Stomach (tissue), 9 donors: ENCODE data around the gene NDUFAF2. TPM values are rescaled to one million over a fixed set of nuclear protein-coding genes. Genes with fewer than 3 reads are reported as not detected.
"Not testable (repeated sequence)": the region's sequence is repeated elsewhere in the genome, so short reads cannot be mapped to it uniquely, and the experiment has no call there.

Source experiments
- DNase-seq, 2 donors: peaks; one replicate each; pipeline versions ENCODE4 v3.0.0 to v3.0.0-alpha.2; 2013 to 2019
- H3K27ac ChIP-seq, 5 donors: fragments of 200-600 bp in 4 of 5; sonication (generic) in 4 of 5; one replicate each; pipeline ENCODE4 v1.5.1; 2013 to 2019; ENCODE audit warnings: mild to moderate bottlenecking in 1 of 5, moderate library complexity in 1 of 5
- H3K27me3 ChIP-seq, 3 donors: fragments of 200-600 bp; sonication (generic); one replicate each; pipeline ENCODE4 v1.5.1; 2017 to 2019; ENCODE audit warnings: mixed run types in 1 of 3
- H3K36me3 ChIP-seq, 4 donors: fragments of 200-600 bp; sonication (generic); 1 replicate in 3 of 4; 2 replicates in 1 of 4; pipeline ENCODE4 v1.5.1; 2016 to 2019
- H3K4me1 ChIP-seq, 4 donors: fragments of 200-600 bp; sonication (generic); one replicate each; pipeline ENCODE4 v1.5.1; 2016 to 2019
- H3K4me3 ChIP-seq, 4 donors: fragments of 200-600 bp; sonication (generic) in 3 of 4; one replicate each; pipeline ENCODE4 v1.5.1; 2016 to 2019; ENCODE audit warnings: mild to moderate bottlenecking in 1 of 4
- H3K9me3 ChIP-seq, 4 donors: fragments of 200-600 bp; sonication (generic); one replicate each; pipeline ENCODE4 v1.5.1; 2016 to 2019
- EP300 ChIP-seq: sonication (generic); formaldehyde crosslinking; IDR thresholded peaks from one replicate; pipeline ENCODE4 v1.6.1; 2017; ENCODE audit warnings: antibody characterized with exemption
- POLR2A ChIP-seq, 4 donors: fragments of 450-650 bp; IDR thresholded peaks; one replicate each; pipeline ENCODE4 v1.6.1; 2016; ENCODE audit warnings: antibody characterized with exemption in 4 of 4, control low read depth in 2 of 4, mild to moderate bottlenecking in 1 of 4, moderate library complexity in 1 of 4
- POLR2AphosphoS5 ChIP-seq, 3 donors: sonication (generic); formaldehyde crosslinking; IDR thresholded peaks; one replicate each; pipeline ENCODE4 v1.6.1; 2016; ENCODE audit warnings: antibody characterized with exemption in 3 of 3
- WGBS, 5 donors: extraction: QIAGEN DNeasy Blood & Tissue Kit in 3 of 5; methylation state at CpG; one replicate each; pipeline versions ENCODE4 v1.1.5 to v1.1.7; 2013 to 2018; 5-methylcytosine and 5-hydroxymethylcytosine counted together
- intact Hi-C: fragments of 100-400 bp; cut with DNase I; formaldehyde crosslinking; loops from one replicate; pipeline ENCODE4 v1.15.1; 2023; ENCODE audit warnings: low total_unique reads
- polyA plus RNA-seq, 3 donors: library from polyadenylated mRNA; stranded (reverse); fragments of 200-250 nt; gene quantifications; one replicate each; pipeline ENCODE4 v1.2.3, GENCODE V29; 2013
- total RNA-seq, 5 donors: library from RNA; depleted of rRNA; stranded (reverse); fragments of >200 nt; gene quantifications; one replicate each; pipeline versions ENCODE4 v1.1.0 to v1.2.3, GENCODE V29; 2014 to 2016
- TF ChIP-seq, protein P1 (sequence below), 7 experiments: fragments of 450-650 bp in 4 of 7; fragments of 200-600 bp in 3 of 7; sonication (generic) in 3 of 7; IDR thresholded peaks; one replicate each; pipeline ENCODE4 v1.5.1; 2016 to 2019; ENCODE audit warnings: antibody characterized with exemption in 7 of 7, control low read depth in 2 of 7, mild to moderate bottlenecking in 1 of 7
- donor health status: healthy with polysubstance abuse.
- donor health status: Bipolar disorder and iron deficiency.
- donor health status: healthy.

NDUFAF2 gene
- total and polyA plus RNA-seq, 8 donors: 3.5 to 61.9 (median 29.3) TPM

DNA sequence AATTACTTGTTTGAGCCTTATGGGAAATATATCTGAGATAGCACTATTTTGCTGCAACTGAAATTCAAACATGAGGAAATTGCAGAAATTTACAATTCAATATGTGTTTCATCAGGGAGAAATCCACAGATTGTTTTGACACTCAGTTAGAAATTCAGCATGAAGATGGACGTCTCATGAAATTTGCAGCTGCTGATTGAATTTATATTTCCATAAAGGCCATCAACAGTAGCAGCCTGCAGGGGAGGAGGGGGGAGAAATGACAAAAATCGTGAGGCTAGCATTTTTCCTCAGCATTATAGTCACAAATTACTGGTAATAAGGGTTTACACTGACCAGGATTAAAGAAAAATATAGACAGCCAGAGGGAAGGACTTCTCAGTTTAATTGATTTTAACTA lies 81.0 kb downstream of the NDUFAF2 start:
- Histone ChIP-seq H3K27me3 (no peaks in the 10 kb centered on the region), H3K4me1 (peaks cover 5 to 24% (median 13%) of the 10 kb centered on the region in 4 donors), H3K36me3 (no peaks in the 10 kb centered on the region), H3K27ac (no peak overlapping the region), H3K9me3 (no peaks in the 10 kb centered on the region), H3K4me3 (no peak overlapping the region)
- 46 to 61% (median 51%) methylated on average over 2 of the region's 2 CpGs for WGBS, 5 donors
- intact Hi-C loops: no loop called here
- TF ChIP-seq POLR2AphosphoS5 (IDR thresholded peaks at IDR 0.05) (no peak), POLR2A (IDR thresholded peaks at IDR 0.05) (no peak), EP300 (no peak)
- TF ChIP-seq, protein P1, sequence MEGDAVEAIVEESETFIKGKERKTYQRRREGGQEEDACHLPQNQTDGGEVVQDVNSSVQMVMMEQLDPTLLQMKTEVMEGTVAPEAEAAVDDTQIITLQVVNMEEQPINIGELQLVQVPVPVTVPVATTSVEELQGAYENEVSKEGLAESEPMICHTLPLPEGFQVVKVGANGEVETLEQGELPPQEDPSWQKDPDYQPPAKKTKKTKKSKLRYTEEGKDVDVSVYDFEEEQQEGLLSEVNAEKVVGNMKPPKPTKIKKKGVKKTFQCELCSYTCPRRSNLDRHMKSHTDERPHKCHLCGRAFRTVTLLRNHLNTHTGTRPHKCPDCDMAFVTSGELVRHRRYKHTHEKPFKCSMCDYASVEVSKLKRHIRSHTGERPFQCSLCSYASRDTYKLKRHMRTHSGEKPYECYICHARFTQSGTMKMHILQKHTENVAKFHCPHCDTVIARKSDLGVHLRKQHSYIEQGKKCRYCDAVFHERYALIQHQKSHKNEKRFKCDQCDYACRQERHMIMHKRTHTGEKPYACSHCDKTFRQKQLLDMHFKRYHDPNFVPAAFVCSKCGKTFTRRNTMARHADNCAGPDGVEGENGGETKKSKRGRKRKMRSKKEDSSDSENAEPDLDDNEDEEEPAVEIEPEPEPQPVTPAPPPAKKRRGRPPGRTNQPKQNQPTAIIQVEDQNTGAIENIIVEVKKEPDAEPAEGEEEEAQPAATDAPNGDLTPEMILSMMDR (IDR thresholded peaks at IDR 0.05): no peak
- no peak for DNase-seq

DNA sequence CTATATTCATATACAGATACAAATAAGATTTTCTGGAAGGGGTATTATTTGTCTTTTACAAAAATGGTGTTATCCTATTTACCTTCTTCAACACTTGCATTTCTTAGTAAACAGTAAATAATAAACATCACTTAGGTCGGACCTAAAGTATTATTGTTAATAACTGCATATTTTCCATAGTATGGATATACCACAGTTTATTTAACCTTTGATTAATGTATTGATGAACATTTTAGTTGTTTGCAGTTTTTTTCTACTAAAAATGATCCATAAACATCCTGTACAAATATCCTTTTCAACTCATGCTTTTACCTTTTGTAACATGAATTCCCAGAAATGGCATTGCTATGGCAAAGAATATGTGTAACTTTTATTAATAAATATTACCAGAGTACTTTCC lies 83.4 kb downstream of the NDUFAF2 start:
- intact Hi-C loops: no loop called here
- H3K4me1 ChIP-seq: peaks cover 5 to 24% (median 13%) of the 10 kb centered on the region in 4 donors
- WGBS, 5 donors: 79 to 91% (median 86%) methylated on average over 1 of the region's 1 CpG
- H3K4me3 ChIP-seq: no peak overlapping the region
- TF ChIP-seq EP300: no peak
- TF ChIP-seq POLR2A (IDR thresholded peaks at IDR 0.05): no peak
- TF ChIP-seq POLR2AphosphoS5 (IDR thresholded peaks at IDR 0.05): no peak
- TF ChIP-seq, protein P1 (IDR thresholded peaks at IDR 0.05): no peak
- no peak for DNase-seq
- no peaks in the 10 kb centered on the region for H3K9me3 ChIP-seq
- H3K27ac ChIP-seq: no peak overlapping the region
- no peaks in the 10 kb centered on the region for H3K27me3 ChIP-seq
- H3K36me3 ChIP-seq: no peaks in the 10 kb centered on the region

DNA sequence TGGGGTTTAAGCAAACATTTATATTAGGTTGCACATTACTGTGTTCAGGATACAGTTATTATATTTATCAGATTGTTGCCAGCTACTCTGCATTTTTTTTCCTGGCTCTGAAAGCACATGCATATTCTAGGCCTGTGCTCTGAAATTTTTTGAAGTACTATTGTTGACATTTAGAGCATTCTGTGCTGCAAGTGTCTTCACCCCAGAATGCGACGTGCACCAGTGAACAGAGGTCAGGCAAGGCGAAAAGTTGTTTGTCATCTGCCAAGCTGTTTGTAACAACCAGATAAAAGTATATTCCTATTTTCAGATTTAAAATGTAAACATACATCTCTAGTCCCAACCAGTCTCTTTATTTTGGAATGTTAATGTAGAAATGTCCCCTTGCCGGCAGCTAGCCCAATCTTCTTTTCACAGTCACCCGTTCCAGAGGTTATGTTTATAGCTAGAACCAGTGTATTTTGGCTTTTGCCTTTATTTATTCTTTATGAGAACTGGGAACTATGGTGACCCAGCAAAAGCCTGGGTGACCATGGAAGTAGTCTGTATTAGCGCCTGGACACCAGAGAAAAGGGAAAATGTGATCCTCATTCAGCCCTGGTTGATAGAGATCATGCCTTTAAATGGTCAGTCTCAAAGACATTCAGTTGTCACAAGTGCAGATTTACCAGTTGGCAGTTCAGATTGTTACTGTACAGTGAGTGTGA lies 84.6 kb downstream of the NDUFAF2 start:
- WGBS, 5 donors: 52 to 72% (median 60%) methylated on average over 6 of the region's 6 CpGs
- Histone ChIP-seq H3K27me3 (no peaks in the 10 kb centered on the region), H3K4me3 (no peak overlapping the region), H3K4me1 (peaks cover 5 to 24% (median 13%) of the 10 kb centered on the region in 4 donors), H3K36me3 (no peaks in the 10 kb centered on the region), H3K27ac (no peak overlapping the region), H3K9me3 (no peaks in the 10 kb centered on the region)
- no peak for DNase-seq
- intact Hi-C loops: no loop called here
- TF ChIP-seq EP300: no peak
- TF ChIP-seq, protein P1 (IDR thresholded peaks at IDR 0.05): no peak
- TF ChIP-seq POLR2AphosphoS5 (IDR thresholded peaks at IDR 0.05): no peak
- TF ChIP-seq POLR2A (IDR thresholded peaks at IDR 0.05): no peak

DNA sequence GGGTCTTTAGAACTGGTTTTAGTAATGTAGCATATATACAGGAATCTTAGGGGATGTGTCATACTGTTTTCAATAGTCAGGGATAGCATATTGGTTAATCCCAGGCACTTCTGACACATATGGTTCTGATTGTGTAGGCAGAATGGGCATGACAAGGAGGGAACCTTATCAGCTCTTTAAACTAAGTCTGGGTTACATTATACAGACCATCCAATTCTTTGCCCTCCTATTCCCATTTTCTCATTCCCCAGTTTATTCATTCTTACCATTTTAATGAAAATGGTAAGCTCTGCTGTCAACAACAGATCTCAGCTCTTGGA lies 85.1 kb downstream of the NDUFAF2 start:
- Histone ChIP-seq H3K27ac (no peak overlapping the region), H3K4me3 (no peak overlapping the region), H3K27me3 (no peaks in the 10 kb centered on the region), H3K9me3 (no peaks in the 10 kb centered on the region), H3K4me1 (peaks cover 5 to 24% (median 13%) of the 10 kb centered on the region in 4 donors), H3K36me3 (no peaks in the 10 kb centered on the region)
- DNase-seq: no peak
- intact Hi-C loops: no loop called here
- TF ChIP-seq, protein P1 (IDR thresholded peaks at IDR 0.05): no peak
- TF ChIP-seq EP300: no peak
- TF ChIP-seq POLR2A (IDR thresholded peaks at IDR 0.05): no peak
- no peak for TF ChIP-seq POLR2AphosphoS5 (IDR thresholded peaks at IDR 0.05)

DNA sequence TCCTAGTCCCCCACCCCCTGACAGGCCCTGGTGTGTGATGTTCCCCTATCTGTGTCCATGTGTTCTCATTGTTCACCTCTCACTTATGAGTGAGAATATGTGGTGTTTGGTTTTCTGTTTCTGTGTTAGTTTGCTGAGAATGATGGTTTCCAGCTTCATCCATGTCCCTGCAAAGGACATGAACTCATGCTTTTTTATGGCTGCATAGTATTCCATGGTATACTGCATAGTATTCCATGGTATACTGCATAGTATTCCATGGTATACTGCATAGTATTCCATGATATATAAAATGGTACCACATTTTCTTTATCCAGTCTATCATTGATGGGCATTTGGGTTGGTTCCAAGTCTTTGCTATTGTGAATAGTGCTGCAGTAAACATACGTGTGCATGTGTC lies 86.3 kb downstream of the NDUFAF2 start:
- 77 to 100% (median 93%) methylated on average over 1 of the region's 1 CpG for WGBS, 5 donors
- DNase-seq, intact Hi-C loops, H3K27ac ChIP-seq, H3K9me3 ChIP-seq, H3K27me3 ChIP-seq, H3K4me3 ChIP-seq, H3K36me3 ChIP-seq: not testable (repeated sequence)
- peaks cover 5 to 24% (median 10%) of the 10 kb centered on the region in 4 donors for H3K4me1 ChIP-seq
